ENCODE data around the gene TTC22. TPM values are rescaled to one million over a fixed set of nuclear protein-coding genes. Genes with fewer than 3 reads are reported as not detected.

TTC22 gene
- total RNA-seq, 1 donor from 2014 or later: 0.14 TPM

DNA sequence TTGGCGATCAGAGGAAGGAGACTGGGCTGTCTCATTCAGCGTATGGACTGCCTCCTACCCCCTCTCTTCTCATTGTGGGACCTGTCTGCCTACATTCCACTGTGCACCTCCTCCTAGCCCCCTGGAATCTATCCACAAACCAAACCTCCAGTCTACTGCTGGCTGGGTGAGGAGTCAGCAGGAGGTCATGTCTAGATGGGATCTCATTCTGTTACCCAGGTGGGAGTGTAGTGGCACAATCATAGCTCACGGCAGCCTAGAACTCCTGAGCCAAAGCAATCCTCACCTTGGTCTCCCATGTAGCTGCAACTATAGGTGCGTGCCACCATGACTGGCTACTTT, 18.0 kb upstream of the TTC22 start:
- no peak overlapping the region for H3K27ac ChIP-seq (replicated peaks)
- intact Hi-C loops (cut with micrococcal nuclease): no loop called here
- DNase-seq: no peak
- H3K9me3 ChIP-seq (replicated peaks): peaks cover 27% of the 10 kb centered on the region
- no peaks in the 10 kb centered on the region for H3K4me1 ChIP-seq
- no peak overlapping the region for H3K4me3 ChIP-seq
- no peaks in the 10 kb centered on the region for H3K36me3 ChIP-seq
- TF ChIP-seq, protein P1, sequence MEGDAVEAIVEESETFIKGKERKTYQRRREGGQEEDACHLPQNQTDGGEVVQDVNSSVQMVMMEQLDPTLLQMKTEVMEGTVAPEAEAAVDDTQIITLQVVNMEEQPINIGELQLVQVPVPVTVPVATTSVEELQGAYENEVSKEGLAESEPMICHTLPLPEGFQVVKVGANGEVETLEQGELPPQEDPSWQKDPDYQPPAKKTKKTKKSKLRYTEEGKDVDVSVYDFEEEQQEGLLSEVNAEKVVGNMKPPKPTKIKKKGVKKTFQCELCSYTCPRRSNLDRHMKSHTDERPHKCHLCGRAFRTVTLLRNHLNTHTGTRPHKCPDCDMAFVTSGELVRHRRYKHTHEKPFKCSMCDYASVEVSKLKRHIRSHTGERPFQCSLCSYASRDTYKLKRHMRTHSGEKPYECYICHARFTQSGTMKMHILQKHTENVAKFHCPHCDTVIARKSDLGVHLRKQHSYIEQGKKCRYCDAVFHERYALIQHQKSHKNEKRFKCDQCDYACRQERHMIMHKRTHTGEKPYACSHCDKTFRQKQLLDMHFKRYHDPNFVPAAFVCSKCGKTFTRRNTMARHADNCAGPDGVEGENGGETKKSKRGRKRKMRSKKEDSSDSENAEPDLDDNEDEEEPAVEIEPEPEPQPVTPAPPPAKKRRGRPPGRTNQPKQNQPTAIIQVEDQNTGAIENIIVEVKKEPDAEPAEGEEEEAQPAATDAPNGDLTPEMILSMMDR (IDR thresholded peaks at IDR 0.05; ENCODE audit: borderline replicate concordance): no peak
- peaks cover 9% of the 10 kb centered on the region for H3K27me3 ChIP-seq (ENCODE audit: low read depth)

DNA sequence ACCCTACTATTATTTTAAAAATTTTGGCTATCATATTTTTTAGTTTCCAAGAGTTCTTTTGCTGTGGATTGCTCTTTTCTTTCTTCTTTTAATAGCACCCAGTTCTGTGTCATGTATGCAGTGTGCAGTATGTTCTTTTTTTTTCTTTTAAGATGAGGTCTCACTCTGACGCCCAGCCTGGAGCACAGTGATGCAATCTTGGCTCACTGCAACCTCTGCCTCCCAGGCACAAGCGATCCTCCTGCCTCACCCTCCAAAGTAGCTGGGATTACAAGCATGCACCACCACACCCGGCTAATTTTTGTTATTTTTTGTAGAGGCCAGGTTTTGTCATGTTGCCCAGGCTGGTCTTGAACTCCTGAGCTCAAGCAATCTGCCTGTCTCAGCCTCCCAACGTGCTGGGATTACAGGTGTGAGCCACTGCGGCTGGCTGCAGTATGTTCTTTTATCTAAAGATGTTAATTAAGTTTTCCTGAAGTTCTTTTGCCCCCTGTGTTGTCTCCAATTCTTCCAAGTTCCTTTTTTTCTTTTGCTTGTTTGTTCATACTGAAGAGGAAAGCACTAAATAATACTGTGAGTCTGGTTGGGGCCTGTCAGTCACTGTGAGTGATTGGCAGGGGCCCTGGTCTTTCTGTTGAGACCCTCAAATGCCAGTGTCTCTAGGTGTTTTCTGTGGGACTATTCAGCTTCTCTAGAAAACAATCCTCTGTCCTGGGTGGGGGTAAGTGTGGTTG, 17.5 kb upstream of the TTC22 start:
- intact Hi-C loops (cut with micrococcal nuclease): no loop called here
- DNase-seq: no peak
- no peaks in the 10 kb centered on the region for H3K36me3 ChIP-seq
- no peak overlapping the region for H3K4me3 ChIP-seq
- H3K27ac ChIP-seq (replicated peaks): no peak overlapping the region
- H3K9me3 ChIP-seq (replicated peaks): peaks cover 21% of the 10 kb centered on the region
- TF ChIP-seq, protein P1 (IDR thresholded peaks at IDR 0.05; ENCODE audit: borderline replicate concordance): no peak
- peaks cover 9% of the 10 kb centered on the region for H3K27me3 ChIP-seq (ENCODE audit: low read depth)
- H3K4me1 ChIP-seq: no peaks in the 10 kb centered on the region

DNA sequence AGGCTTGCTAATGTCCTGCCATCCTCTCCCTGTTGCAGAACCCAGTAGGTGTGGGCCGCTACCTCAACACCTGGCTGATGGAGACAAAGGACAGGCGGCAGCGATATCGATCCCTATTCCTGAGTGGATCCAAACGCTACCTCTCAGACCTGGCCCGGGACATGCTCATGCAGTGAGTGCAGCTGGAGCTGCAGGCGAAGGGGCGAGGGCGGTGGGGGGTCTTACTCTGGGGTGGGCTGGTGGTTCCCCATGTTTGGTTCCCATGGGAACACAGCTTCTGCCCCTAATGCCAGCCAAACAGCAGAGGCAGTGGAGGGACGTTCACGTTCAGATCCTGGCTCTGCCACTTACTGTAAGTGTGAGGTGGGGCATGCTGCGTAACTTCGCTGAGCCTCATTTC, 15.8 kb upstream of the TTC22 start:
- H3K27ac ChIP-seq (replicated peaks): no peak overlapping the region
- H3K27me3 ChIP-seq (ENCODE audit: low read depth): peaks cover 14% of the 10 kb centered on the region
- intact Hi-C loops (cut with micrococcal nuclease): no loop called here
- H3K4me3 ChIP-seq: no peak overlapping the region
- no peaks in the 10 kb centered on the region for H3K36me3 ChIP-seq
- TF ChIP-seq, protein P1 (IDR thresholded peaks at IDR 0.05; ENCODE audit: borderline replicate concordance): no peak
- DNase-seq: no peak
- no peaks in the 10 kb centered on the region for H3K4me1 ChIP-seq
- peaks cover 5% of the 10 kb centered on the region for H3K9me3 ChIP-seq (replicated peaks)

DNA sequence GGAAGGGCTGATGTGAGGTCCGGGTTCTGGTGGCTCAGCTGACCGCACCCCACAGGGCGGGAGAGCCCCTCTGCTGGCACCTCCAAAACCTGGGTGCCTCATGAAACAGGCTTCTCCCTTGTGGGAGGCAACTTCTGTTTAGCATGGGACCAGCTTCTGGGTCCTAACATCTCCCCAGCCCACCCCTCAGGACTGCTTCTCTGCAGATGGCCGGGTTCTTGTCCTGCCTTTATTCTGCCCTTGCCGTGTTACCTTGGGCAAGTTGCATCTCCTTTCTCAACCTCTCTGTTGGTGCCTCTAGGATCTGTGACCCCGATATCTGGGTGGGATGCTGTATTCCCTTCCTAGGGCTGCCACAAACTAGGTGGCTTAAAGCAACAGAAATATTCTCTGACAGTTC, 15.0 kb upstream of the TTC22 start:
- peaks cover under 1% of the 10 kb centered on the region for H3K9me3 ChIP-seq (replicated peaks)
- H3K27me3 ChIP-seq (ENCODE audit: low read depth): peaks cover 14% of the 10 kb centered on the region
- intact Hi-C loops (cut with micrococcal nuclease): no loop called here
- TF ChIP-seq, protein P1 (IDR thresholded peaks at IDR 0.05; ENCODE audit: borderline replicate concordance): no peak
- H3K27ac ChIP-seq (replicated peaks): no peak overlapping the region
- DNase-seq: no peak
- no peaks in the 10 kb centered on the region for H3K36me3 ChIP-seq
- H3K4me3 ChIP-seq: no peak overlapping the region
- H3K4me1 ChIP-seq: no peaks in the 10 kb centered on the region

DNA sequence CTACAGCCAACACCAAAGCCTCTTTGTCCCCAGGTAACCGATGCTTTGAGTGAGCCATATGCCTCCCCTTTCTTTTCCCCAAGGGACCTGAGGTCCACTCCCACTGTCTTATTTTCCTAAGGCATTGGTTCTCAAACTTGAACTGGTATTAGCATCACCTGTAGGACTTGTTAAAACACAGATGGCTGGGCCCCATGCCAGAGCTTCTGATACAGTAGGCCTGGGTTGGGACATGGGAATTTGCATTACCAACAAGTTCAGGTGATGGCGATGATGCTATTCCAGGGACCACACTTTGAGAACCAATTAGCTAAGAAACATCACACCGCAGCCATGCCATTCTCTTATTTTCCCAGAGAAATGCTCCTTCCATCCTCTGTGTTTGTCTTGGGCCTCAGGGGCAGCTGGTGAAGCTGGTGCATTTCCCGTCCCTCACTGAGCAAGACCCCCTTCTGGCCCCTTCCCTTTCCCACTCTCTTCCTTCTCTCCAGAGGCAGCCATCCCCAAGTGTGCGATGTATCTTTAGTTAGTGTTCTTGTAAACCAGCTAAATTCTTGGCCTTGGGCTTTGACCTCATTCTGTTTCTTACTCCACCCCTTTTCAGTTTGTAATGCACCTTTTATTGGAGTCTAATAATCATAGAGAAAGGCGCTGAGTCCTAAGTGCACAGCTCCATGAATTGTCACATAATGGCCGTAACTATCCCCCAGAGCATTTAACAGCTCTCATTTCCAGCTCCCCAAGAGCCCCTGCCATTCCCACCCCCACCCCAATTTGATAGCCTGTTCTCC, 14.2 kb upstream of the TTC22 start:
- H3K27ac ChIP-seq (replicated peaks): no peak overlapping the region
- peaks cover 14% of the 10 kb centered on the region for H3K27me3 ChIP-seq (ENCODE audit: low read depth)
- no peaks in the 10 kb centered on the region for H3K4me1 ChIP-seq
- no peak overlapping the region for H3K4me3 ChIP-seq
- DNase-seq: no peak
- no peaks in the 10 kb centered on the region for H3K9me3 ChIP-seq (replicated peaks)
- H3K36me3 ChIP-seq: no peaks in the 10 kb centered on the region
- intact Hi-C loops (cut with micrococcal nuclease): no loop called here
- TF ChIP-seq, protein P1 (IDR thresholded peaks at IDR 0.05; ENCODE audit: borderline replicate concordance): no peak

Data from left ventricle myocardium inferior (tissue), 1 donor.